NT2/D1 (cell line): Measurements from ENCODE around the gene AFF3.

ENCODE experiments used
- DNase-seq: peaks from one replicate; pipeline ENCODE4 v3.0.0-alpha.2; 2011; ENCODE audit warnings: low read depth, low spot score
- H3K27me3 ChIP-seq: 2 replicates; pipeline ENCODE4 v1.6.0; 2011; ENCODE audit warnings: mild to moderate bottlenecking; ENCODE audit not compliant: insufficient read length, insufficient read depth
- H3K36me3 ChIP-seq: 2 replicates; pipeline ENCODE4 v1.6.1; 2011; ENCODE audit warnings: mild to moderate bottlenecking, low read length, mixed read lengths; ENCODE audit not compliant: insufficient read depth, insufficient read length
- H3K4me1 ChIP-seq: 2 replicates; pipeline ENCODE4 v1.5.1; 2011; ENCODE audit not compliant: insufficient read depth, insufficient read length
- H3K4me3 ChIP-seq: 2 replicates; pipeline ENCODE4 v1.5.1; 2011; ENCODE audit warnings: low read depth; ENCODE audit not compliant: insufficient read length
- H3K9ac ChIP-seq: 2 replicates; pipeline ENCODE4 v1.6.0; 2011; ENCODE audit warnings: low read depth; ENCODE audit not compliant: insufficient read length
- H3K9me3 ChIP-seq: 2 replicates; pipeline ENCODE4 v1.5.1; 2011; ENCODE audit warnings: mild to moderate bottlenecking, low read length; ENCODE audit not compliant: insufficient read depth
- SUZ12 ChIP-seq: IDR thresholded peaks from 2 replicates; pipeline ENCODE4 v1.6.1; 2011; ENCODE audit not compliant: insufficient read length, insufficient read depth; ENCODE audit errors: extremely low read depth
- YY1 ChIP-seq: IDR thresholded peaks from 2 replicates; pipeline ENCODE4 v1.6.1; 2011; ENCODE audit not compliant: insufficient read length, insufficient read depth
- ZNF274 ChIP-seq: IDR thresholded peaks from 2 replicates; pipeline ENCODE4 v1.6.1; 2011; ENCODE audit warnings: mild to moderate bottlenecking, low read depth, low read length

AFF3 gene

GRCh38 chr2:100036026-100036425, 106.4 kb downstream of the AFF3 start:
- no peak for TF ChIP-seq YY1
- TF ChIP-seq SUZ12, result no peak
- no peak for TF ChIP-seq ZNF274
- no peaks in the 10 kb centered on the region for H3K4me1 ChIP-seq
- no peaks in the 10 kb centered on the region for H3K27me3 ChIP-seq
- no peak overlapping the region for H3K4me3 ChIP-seq
- H3K9ac ChIP-seq, result no peak overlapping the region
- no peaks in the 10 kb centered on the region for H3K36me3 ChIP-seq
- no peak for DNase-seq
- H3K9me3 ChIP-seq, result no peaks in the 10 kb centered on the region

GRCh38 chr2:100034431-100034830, 108.0 kb downstream of the AFF3 start:
- TF ChIP-seq SUZ12, result no peak
- TF ChIP-seq YY1, result no peak
- TF ChIP-seq ZNF274, result no peak
- Histone ChIP-seq H3K36me3 (no peaks in the 10 kb centered on the region), H3K4me1 (no peaks in the 10 kb centered on the region), H3K9me3 (no peaks in the 10 kb centered on the region), H3K27me3 (no peaks in the 10 kb centered on the region), H3K4me3 (no peak overlapping the region), H3K9ac (no peak overlapping the region)
- DNase-seq, result no peak

GRCh38 chr2:100033976-100034375, 108.4 kb downstream of the AFF3 start:
- Histone ChIP-seq H3K9me3 (no peaks in the 10 kb centered on the region), H3K9ac (no peak overlapping the region)
- DNase-seq, result no peak

GRCh38 chr2:100031604-100032003, 110.8 kb downstream of the AFF3 start:
- TF ChIP-seq SUZ12, result no peak
- TF ChIP-seq YY1, result no peak
- TF ChIP-seq ZNF274, result no peak
- Histone ChIP-seq H3K9ac (no peak overlapping the region), H3K9me3 (no peaks in the 10 kb centered on the region), H3K4me1 (no peaks in the 10 kb centered on the region), H3K36me3 (no peaks in the 10 kb centered on the region), H3K27me3 (no peaks in the 10 kb centered on the region), H3K4me3 (no peak overlapping the region)
- no peak for DNase-seq

More at GRCh38 chr2:100033976-100034375, 108.4 kb downstream of the AFF3 start:
- H3K36me3 ChIP-seq, result no peaks in the 10 kb centered on the region
- no peak for TF ChIP-seq YY1
- no peak for TF ChIP-seq SUZ12
- no peak for TF ChIP-seq ZNF274
- H3K4me1 ChIP-seq, result no peaks in the 10 kb centered on the region
- no peak overlapping the region for H3K4me3 ChIP-seq
- H3K27me3 ChIP-seq, result no peaks in the 10 kb centered on the region

- H3K27me3 ChIP-seq, result no peaks in the 10 kb centered on the region
- no peaks in the 10 kb centered on the region for H3K9me3 ChIP-seq
- no peak for DNase-seq
- H3K4me1 ChIP-seq, result no peaks in the 10 kb centered on the region
- TF ChIP-seq YY1, result no peak
- no peak for TF ChIP-seq SUZ12
- no peak for TF ChIP-seq ZNF274
- no peaks in the 10 kb centered on the region for H3K36me3 ChIP-seq
- H3K4me3 ChIP-seq, result no peak overlapping the region
- no peak overlapping the region for H3K9ac ChIP-seq
Observed at GRCh38 chr2:100029460-100029859, 112.9 kb downstream of the AFF3 start.

- H3K4me1 ChIP-seq, result no peaks in the 10 kb centered on the region
Observed at GRCh38 chr2:100021791-100022340, 120.5 kb downstream of the AFF3 start.

GRCh38 chr2:100019499-100019898, 122.9 kb downstream of the AFF3 start:
- no peak for TF ChIP-seq SUZ12
- no peak for TF ChIP-seq ZNF274
- TF ChIP-seq YY1, result no peak
- Histone ChIP-seq H3K4me1 (no peaks in the 10 kb centered on the region), H3K9me3 (no peaks in the 10 kb centered on the region), H3K4me3 (no peak overlapping the region), H3K9ac (no peak overlapping the region), H3K36me3 (no peaks in the 10 kb centered on the region), H3K27me3 (peaks cover 2% of the 10 kb centered on the region)
- DNase-seq, result no peak

More at GRCh38 chr2:100021791-100022340, 120.5 kb downstream of the AFF3 start:
- H3K9me3 ChIP-seq, result no peaks in the 10 kb centered on the region
- TF ChIP-seq ZNF274, result no peak
- TF ChIP-seq SUZ12, result no peak
- no peak for TF ChIP-seq YY1
- H3K9ac ChIP-seq, result no peak overlapping the region
- no peak for DNase-seq
- H3K36me3 ChIP-seq, result no peaks in the 10 kb centered on the region
- H3K27me3 ChIP-seq, result peaks cover 2% of the 10 kb centered on the region
- no peak overlapping the region for H3K4me3 ChIP-seq
